ENCODE results near the gene TMED1.

- TF ChIP-seq BHLHE40 (IDR thresholded peaks at IDR 0.05; ENCODE audit: borderline replicate concordance) = no peak
- TF ChIP-seq SP1 (IDR thresholded peaks at IDR 0.05) = no peak
- TF ChIP-seq FOXA1 (IDR thresholded peaks at IDR 0.05) = no peak
- no peak for TF ChIP-seq LEF1 (IDR thresholded peaks at IDR 0.05; ENCODE audit: borderline replicate concordance)
- TF ChIP-seq ZNF384 (IDR thresholded peaks at IDR 0.05) = no peak
- TF ChIP-seq FOXM1 (IDR thresholded peaks at IDR 0.05; ENCODE audit: borderline replicate concordance) = no peak
- TF ChIP-seq FOXK2 (IDR thresholded peaks at IDR 0.05) = no peak
- TF ChIP-seq HDGF (IDR thresholded peaks at IDR 0.05; ENCODE audit: borderline replicate concordance) = no peak
Measured at GRCh38 chr19:10839114-10840050, 3.4 kb upstream of the TMED1 start.

Data from HEK293T (cell line).